Islet precursor cell (in vitro differentiated cells): ENCODE measurements around the gene ZSWIM1.
"Not testable (repeated sequence)": the region's sequence is repeated elsewhere in the genome, so short reads cannot be mapped to it uniquely, and the experiment has no call there.

Experiments
- DNase-seq: peaks from one replicate; pipeline ENCODE4 v3.0.0-alpha.2; 2018

ZSWIM1 gene

DNA sequence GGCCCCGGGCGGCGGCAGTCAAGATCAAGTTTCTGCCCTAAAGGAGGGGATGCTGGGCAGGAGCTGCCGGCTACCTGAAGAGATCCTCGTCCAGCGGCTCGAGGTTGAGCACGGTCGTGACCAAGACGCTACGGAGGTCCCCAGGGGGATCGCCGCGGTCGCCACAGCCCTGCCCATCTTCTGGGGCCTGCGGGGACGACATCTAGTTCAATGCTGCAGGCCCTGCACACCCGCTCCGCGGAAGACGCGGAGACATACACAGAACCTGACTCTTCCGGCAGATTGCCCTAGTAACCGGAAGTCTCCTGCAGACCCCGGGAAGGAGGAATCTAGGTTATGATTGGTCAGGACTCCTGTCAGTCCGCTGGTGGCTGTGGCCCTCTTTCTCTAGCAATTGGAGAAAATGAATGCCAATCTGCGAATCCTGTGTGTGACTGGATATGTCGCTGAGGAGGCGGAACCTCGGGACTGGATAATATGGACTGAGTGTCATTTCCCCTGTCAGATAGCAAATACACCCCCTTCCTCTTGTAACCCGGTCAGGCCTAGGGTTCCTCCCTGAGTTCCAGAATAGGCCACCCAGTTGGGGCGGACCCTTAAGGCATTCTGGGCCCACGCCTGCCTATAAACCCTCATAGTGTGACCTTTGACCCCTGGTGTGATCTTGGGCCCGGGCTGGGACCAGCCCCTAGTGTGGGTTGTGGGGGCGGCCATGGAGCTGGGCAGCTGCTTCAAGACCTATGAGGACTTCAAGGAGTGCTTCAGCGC, 23.7 kb upstream of the ZSWIM1 start, which contains the start of the genes ACOT8 and ZSWIM3:
ACOT8 (minus strand) TSS at position 279 of the 768 bp plus-strand sequence; CDS start at position 202, 77 bp downstream.
ZSWIM3 (plus strand) TSS at position 501 of the 768 bp plus-strand sequence; CDS start at position 713, 212 bp downstream.
- DNase-seq, result peak; percentile 99

DNA sequence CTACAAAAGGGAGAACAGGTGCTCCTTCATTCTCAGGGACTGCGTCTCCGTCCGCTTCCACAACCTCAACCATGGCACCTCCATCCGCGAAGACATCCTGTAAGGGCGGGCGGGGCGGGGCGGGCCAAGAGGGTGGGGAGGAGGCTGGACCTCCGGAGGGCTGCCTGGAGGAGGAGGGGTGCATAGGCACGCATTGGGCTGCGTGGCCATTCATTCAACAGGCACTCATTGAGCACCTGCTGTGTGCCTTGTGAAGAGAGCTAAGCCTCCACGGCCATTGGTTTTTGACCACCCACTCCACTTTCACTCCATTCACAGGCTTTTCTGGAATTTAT, 23.2 kb upstream of the ZSWIM1 start:
- DNase-seq, result no peak

DNA sequence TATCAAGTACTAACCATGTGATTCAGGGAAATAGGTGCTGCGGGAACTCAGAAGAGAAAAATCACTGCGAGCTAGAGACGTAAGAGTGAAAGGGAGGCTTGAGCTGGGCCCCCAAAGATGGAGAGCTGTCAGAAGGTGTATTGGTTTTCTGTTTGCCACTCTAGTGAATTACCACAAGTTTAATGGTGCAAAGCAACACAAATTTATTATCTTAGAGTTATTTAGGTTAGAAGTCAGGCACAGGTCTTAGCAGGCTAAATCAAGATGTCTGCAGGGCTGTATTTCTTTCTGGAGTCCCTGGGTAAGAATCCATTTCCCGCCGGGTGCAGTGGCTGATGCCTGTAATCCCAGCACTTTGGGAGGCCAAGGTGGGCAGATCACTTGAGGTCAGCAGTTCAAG, 21.1 kb upstream of the ZSWIM1 start:
- DNase-seq, result no peak

DNA sequence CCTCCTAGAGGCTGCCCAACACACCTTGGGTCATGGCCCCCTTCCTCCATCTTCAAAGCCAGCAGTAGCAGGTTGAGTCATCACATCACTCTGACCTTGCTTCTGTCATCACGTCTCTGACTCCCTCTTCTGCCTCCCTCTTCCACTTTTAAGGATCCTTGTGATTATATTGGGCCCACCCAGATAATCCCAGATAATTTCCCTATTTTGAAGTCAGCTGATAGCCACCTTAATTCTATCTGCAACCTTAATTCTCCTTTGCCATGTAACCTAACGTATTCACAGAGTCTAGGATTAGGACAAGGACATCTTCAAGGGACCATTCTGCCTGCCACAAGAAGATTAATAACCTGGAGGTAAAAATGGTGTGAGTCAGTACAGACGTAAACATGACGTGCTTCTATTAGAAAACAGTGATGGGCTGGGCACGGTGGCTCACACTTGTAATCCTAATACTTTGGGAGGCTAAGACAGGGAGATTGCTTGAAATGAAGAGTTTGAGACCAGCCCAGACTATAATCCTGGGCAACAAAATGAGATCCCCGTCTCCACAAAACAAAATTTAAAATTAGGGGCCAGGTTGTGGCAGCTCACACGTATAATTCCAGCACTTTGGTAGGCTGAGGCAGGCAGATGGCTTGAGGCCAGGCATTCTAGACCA, 20.3 kb upstream of the ZSWIM1 start:
- no peak for DNase-seq

DNA sequence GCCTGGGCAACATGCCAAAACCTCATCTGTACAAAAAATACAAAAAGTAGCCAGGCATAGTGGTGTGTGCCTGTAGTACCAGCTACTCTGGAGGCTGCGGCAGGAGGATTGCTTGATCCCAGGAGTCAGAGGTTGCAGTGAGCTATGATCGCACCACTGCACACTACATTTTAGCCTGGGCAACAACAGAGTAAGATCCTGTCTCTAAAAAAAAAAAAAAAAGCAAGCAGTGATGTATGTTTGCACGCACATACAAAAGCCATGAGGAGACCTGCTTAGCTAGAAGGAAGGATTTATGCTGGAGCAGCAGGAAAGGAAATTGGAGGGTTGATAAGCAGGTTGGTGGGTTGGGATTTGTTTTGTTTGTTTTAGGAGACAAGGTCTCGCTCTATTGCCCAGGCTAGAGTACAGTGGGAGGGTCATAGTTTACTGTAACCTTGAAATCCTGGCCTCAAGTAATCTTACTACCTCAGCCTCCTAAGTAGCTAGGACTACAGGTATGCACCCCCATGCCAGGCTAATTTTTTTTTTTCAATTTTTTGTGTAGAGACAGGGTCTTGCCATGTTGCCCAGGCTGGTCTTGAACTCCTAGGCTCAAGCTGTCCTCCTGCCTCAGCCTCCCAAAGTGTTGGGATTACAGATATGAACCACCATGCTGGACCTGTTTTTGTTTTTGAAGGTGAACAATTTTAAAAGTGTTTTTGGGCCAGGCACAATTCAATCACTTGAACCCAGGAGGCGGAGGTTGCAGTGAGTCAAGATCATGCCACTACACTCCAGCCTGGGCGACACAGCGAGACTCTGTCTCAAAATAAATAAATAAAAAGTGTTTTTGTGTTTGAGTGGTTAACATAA, 19.6 kb upstream of the ZSWIM1 start:
- DNase-seq, result no peak

DNA sequence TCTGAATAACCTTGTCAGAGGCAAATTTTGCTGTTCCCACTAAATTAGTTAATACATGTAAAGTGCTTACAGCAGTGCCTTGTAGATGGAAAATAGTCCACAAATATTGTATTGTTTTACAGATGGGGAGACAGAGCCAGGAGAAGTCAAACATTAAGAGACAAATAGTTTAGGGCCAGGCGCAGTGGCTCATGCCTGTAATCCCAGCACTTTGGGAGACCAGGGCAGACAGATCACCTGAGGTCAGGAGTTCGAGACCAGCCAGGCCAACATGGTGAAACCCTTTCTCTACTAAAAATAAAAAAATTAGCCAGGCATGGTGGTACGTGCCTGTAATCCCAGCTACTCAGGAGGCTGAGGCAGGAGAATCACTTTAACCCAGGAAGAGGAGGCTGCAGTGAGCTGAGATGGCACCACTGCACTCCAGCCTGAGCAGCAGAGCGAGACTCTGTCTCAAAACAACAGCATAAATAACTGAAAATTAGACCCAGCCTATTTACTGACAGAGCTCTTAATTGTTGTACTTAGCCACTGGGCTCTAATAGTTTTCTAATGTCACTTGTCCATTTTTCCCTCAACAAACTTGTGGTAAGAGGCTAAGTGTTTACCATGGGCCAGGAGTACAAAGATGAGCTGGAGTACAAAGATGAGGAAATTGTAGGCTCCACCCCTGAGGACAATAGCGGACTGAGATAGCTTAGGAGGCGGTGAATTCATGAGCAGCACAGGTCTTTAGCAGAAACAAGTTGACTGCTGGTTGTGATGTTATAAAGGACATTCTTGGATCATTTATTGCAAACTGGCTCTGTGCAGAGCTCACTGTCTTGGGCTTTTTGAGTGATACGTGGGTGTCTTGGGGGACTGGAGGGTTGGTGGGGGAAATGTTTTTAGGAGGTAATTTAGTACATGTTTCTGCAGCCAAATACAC, 17.2 kb upstream of the ZSWIM1 start:
- DNase-seq, result no peak

DNA sequence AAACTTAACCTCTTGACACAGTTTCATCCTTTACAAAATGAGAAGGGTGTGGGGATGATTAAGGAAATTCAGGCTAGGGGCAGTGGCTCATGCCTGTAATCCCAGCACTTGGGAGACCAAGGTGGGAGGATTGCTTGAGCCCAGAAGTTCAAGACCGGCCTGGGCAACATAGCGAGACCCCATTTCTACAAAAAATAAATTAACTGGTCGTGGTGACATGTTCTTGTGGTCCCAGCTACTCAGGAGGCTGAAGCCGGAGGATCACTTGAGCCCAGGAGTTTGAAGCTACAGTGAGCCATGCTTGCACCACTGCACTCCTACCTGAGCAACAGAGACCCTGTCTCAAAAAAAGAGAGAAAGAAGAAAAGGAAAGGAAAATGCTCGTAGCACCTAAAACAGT, 14.6 kb upstream of the ZSWIM1 start:
- no peak for DNase-seq

DNA sequence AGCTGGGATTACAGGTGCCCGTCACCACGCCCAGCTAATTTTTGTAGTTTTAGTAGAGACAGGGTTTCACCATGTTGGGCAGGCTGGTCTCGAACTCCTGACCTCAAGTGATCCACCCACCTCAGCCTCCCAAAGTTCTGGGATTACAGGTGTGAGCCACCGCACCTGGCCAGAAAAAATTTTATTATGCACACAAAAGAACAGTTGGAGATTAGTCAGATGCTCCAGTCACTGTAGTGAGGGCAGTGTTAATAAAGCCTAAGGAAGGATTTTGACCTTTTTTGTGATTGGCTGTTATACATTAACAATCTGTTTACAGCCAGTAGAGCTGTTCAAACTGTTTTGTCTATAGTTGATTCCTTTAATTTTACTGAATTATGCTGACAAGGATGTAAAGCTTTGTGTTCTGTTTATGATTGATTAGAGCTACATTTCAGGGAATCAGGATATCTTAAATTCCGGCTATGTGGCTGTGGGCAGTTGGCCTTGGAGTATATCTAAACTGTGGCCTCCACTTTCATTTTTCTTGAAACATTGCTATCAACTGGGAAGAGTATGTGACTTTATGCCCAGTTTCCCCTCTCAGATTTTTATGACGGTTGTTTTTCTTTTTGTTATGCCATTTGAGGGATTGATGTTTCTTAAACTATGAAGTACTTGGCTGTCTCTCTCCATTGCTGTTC, 13.8 kb upstream of the ZSWIM1 start:
- no peak for DNase-seq

DNA sequence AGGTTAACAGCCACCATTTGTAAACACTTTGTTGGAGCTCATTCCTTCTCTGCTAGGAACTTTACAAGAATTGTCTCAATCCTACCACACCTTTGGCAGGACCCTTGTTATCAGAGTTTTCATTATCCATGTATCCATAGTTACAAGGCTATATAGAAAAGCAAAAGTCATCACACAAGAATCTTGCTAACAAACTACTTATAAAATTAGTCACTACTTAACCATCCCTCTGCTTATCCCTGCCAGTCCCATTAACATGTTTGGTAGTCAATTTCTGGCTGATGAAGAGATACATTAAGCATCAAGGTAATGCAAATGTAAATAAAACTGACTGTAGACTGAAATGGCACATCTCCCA, 13.2 kb upstream of the ZSWIM1 start:
- DNase-seq, result no peak

DNA sequence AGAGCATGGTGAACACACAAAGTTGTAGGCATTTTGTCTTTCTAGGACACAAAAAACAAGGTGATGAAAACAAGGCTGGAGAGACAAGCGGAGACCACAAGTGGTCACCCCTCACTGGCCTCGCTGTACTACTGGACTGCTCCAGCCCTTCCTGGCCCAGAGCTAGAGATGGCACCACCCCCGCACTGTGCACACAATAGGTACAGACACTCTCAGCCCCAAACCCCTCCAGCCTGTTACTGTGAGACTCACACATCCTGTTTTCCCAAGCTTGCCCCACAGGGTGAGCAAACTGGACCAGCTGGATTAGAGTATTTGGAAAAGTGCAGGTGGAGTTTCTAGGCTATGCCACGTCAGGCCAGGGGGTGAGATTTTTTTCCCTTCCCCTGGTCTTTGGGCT, 8.4 kb upstream of the ZSWIM1 start:
- peak; percentile 71 for DNase-seq

DNA sequence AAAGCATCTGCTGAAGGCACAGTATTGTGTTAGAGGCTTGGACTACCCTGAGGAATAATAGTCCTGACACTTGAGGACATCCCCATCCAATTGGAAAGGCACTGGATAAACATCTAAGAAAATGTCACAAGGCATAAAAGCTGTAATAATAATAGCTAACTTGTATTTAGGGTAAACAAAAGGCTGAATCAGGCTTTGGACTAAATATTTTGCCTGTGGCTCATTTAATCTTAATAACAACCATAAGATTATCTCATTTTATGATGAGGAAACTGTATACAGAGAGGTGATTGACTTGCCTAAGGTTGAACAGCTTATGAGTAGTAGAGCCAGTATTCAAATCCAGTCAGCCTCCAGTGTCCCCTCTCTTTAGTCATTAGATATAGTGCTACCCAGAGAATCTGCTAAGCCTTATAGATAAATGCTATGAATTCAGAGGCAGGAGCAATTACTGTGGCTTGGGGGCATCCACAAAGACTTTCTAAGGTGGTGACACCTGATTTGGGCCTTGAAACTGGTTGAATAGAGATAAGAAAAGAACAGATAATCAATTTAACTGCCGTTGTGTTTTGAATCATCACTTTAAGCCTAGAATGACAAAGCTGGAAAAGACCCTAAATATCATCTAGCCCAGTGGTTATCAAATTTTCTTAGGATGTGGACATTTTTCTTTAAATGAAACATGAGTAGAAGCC, 7.5 kb upstream of the ZSWIM1 start:
- DNase-seq, result no peak

DNA sequence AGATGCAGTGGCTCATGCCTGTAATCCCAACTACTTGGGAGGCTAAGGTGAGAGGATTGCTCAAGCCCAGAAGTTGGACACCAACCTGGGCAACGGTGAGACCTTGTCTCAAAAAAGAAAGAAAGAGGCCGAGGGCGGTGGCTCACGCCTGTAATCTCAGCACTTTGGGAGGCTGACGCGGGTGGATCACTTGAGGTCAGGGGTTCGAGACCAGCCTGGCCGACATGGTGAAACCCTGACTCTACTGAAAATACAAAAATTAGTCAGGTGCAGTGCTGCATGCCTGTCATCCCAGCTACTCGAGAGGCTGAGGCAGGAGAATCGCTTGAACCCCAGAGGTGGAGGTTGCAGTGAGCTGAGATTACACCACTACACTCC, 6.9 kb upstream of the ZSWIM1 start:
- DNase-seq, result not testable (repeated sequence)

DNA sequence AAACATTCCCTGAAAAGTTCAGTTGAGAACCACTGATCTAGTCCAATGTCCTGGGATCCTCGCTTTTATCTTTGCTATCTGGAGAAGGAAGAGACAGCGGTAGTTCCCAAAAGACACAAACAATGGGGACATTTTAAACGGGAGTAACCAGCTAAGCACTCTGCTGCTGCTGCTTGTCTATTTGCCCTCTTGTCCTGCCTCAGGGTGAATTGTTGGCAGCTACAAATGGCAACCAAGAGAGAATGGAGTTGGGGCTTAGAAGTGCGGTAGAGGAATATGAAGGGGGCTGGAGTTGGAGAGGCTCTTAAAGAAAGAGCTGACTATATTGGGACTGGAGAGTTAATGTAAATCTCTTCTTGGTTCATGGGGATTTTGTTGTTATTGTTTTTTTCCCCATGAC, 6.5 kb upstream of the ZSWIM1 start:
- no peak for DNase-seq

DNA sequence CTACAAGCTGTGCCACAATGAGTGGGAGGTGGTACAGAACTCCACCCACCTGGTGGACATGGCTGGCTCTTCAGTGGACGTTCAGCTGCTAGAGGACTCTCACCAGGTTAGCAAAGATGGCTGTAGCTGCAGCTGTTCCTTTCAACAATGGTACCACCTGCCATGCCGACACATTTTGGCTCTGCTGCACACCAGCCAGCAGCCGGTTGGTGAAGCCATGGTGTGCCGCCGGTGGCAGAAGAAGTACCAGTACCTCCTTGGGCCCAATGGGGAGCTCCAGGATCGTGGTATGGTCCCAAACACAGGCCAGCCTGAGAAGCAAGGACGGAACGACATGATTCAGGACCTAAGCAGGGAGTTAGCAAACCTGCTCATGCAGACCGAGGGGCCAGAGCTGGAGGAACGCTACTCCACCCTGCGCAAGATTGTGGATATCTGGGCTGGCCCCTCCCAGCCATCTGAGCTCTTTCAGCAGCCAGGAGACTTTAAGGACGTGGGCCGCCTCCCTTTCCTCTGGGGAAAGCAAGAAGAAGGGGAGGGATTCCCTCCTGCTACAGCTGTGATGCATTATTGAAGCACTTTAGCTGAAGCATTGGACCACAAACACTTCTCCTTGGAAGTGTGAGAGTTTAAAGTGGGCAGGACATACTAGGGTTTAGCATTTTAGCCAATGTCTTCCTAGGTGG, 2.8 kb upstream of the ZSWIM1 start:
- DNase-seq, result no peak

DNA sequence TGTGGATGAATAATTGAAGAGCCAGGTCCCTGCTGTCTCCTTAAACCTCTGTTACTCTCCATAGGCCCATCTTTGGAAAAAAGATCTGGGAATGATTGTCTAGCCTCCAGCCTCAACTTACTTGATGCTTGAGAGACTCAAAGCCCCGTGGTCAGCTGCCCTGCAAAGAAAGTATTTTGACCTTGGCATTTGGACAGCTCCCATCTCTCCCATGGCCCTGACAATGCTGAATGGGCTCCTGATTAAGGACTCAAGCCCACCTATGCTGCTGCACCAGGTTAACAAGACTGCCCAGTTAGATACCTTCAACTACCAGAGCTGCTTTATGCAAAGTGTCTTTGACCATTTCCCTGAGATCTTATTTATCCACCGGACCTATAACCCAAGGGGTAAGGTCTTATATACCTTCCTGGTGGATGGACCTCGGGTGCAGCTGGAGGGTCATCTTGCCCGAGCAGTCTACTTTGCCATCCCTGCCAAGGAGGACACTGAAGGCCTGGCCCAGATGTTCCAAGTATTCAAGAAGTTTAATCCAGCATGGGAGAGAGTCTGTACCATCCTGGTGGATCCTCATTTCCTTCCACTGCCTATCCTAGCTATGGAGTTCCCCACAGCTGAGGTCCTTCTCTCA, 1.6 kb downstream of the ZSWIM1 start:
- no peak for DNase-seq

DNA sequence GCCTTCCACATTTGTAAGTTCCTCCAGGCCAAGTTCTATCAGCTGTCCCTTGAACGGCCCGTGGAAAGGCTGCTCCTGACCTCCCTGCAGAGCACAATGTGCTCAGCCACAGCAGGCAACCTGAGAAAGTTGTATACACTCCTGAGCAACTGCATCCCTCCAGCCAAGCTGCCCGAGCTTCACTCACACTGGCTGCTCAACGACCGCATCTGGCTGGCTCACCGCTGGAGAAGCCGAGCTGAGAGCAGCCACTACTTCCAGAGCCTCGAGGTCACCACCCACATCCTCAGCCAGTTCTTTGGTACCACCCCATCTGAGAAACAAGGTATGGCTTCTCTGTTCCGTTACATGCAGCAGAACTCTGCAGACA, 2.1 kb downstream of the ZSWIM1 start:
- DNase-seq, result no peak

DNA sequence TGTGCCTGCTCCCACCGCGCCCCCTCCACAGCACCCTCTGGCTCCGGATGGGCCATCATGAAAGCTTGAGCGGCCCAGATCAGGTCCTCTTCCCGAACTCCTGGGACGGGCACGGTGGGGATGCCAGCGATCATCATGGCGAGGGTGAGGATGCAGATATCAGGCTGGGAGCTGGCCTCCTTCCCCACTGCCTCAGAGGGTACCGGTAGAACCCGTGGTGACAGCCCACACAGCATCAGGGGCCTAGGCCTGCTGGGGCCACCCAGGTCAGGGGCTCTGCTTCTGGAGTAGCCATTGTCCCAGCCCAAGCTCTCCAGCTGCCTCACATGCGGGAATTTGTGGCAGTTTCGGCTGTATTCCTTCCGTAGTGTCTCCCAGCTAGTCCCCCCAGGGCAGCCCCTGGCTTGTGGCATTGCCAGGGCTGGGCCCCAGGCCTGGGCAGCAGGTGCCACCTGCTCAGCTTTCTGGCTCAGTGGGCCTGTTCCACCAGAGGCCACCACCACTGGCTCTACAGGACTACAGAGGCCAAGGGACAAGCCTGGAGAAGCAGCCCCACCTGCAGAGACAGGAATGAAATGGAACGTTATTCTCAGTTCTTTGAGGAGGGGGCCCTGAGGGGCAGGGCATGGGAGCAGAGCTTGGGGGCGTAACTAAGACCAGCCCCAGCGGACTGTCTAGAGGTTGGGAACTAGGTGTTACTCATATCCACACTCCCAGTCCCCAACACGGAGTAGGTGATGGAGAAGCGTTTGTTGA, 5.7 kb downstream of the ZSWIM1 start:
- DNase-seq, result no peak

DNA sequence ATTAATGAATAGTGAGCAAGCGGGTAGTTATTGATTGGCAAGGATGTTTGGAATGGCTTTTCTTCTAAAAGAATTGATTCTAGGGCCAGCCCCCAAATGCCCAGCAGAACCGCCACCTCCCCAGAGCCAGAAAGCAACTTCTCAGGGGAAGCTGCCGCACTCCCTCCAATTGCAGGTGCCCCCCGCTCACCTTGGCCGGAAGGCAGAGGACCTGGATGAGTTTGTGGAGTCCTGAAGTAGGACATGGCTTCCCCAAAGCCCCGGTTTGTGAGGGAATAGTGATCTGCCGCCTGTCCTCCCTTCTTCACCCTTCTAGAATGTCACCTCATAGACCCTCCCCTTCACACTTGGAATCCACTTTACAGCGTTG, 6.3 kb downstream of the ZSWIM1 start, which contains the start of gene SPATA25:
SPATA25 (minus strand) TSS at position 277 of the 370 bp plus-strand sequence; CDS start at position 245, 32 bp downstream.
- no peak for DNase-seq

DNA sequence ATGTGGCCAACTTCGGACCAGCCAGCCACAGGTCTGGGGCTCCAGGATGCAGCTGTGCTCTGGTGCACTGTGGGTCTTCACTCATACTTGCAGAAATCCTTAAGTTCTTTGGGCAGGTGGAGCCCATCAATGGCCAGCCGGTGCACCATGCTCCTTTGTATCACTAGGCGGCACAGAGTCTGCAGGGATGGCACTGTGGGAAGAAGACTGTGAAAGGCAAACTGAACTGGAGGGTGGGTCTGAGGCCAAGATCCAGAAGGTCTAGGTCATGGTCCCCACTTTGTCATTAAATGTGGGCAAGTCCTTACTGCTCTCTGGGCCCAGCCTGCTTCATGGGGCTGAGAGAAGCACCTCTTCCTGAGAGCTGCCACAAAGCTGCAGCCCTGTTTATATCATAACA, 7.7 kb downstream of the ZSWIM1 start:
- no peak for DNase-seq
